Myocyte (in vitro differentiated cells): Measurements from ENCODE around the gene ARHGEF5. TPM values are rescaled to one million over a fixed set of nuclear protein-coding genes. Genes with fewer than 3 reads are reported as not detected.
"Not testable (repeated sequence)": the region's sequence is repeated elsewhere in the genome, so short reads cannot be mapped to it uniquely, and the experiment has no call there.

ENCODE experiments used
- DNase-seq: peaks from one replicate; pipeline ENCODE4 v3.0.0-alpha.2; 2012; ENCODE audit warnings: low read depth
- polyA plus RNA-seq: library from polyadenylated mRNA; unstranded; fragments of >200 nt; gene quantifications from one replicate; pipeline ENCODE4 v1.2.1, GENCODE V29; 2012; ENCODE audit warnings: missing spikeins
- total RNA-seq: library from RNA; depleted of rRNA; stranded (reverse); fragments of >200 nt; gene quantifications from 2 replicates; pipeline ENCODE4 v1.2.3, GENCODE V29; 2014

Gene ARHGEF5
- 0.70 and 0.78 TPM in 2 replicates for total RNA-seq
- 2.4 TPM for polyA plus RNA-seq

DNA sequence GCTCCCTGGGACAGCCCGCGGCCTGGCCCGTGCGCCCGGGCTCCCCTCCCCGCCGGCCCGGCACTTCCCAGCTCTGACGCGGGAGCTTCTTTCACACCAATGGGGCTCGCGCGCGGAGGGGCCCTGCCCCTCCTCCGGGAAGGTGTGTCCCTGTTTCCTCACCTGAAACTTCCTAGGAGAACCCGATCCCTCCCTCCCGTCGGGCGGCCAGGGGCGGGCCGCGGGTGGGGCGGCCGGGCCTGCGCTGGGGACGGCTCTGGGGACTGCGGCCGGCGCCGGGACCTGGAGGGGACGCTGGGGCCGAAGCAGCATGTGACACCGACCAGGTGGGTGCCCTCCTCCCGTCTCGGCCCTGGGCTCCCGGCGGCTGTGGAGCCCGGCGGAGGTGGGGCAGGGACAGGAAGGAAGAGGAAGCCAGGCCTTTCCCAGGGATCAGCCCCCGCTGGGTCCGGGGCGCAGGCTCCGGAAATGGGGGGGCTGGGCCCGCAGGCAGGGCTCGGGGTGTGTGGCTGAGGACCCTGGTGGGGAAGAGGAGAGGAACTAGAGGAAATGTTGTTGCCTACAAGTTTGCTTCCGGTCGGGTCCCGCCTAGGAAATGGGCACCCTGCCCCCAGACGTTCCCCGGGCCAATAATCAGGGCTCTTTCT is at the start of gene ARHGEF5:
Gene ARHGEF5, plus strand, starts transcription at position 227 of the 647 bp plus-strand sequence. CDS start 7,268 bp downstream, outside the sequence.
- not testable (repeated sequence) for DNase-seq

DNA sequence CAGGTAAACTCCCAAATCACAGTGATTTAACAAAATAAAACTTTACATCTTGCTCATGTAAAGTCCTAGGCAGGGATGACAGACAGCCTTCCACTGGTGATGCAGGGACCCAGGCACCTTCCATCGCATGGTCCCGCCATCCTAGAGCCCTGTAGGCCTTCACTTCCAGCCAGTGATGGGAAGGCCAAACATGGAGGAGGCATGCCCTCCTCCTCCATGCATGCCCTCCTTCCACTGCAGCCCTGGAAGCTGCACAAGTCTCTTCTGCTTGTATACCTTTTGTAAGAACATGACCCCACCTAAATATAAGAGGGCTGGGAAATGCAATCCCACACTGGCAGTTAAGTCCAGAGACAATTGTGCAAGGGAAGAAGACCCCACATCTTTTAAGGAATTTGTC is 45.5 kb upstream of the ARHGEF5 start:
- DNase-seq = not testable (repeated sequence)

DNA sequence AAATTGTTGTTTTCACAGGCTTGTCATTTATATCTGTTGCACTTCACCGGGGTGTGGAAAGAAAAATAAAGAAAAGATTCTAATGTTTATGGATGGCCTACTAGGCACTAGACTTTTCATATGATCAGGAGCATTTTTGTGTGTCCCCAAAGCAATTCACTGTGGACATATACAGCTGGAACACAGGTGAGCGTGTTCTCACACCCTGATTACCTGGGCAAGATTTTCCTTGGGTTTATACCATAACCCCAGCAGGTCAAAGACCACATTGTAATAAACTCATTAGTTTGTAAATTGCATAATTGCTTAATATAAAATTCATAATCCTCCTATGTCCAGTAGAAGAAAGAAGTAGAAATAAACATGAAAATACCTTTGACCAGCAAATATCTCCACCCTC is 44.0 kb upstream of the ARHGEF5 start:
- DNase-seq = not testable (repeated sequence)

DNA sequence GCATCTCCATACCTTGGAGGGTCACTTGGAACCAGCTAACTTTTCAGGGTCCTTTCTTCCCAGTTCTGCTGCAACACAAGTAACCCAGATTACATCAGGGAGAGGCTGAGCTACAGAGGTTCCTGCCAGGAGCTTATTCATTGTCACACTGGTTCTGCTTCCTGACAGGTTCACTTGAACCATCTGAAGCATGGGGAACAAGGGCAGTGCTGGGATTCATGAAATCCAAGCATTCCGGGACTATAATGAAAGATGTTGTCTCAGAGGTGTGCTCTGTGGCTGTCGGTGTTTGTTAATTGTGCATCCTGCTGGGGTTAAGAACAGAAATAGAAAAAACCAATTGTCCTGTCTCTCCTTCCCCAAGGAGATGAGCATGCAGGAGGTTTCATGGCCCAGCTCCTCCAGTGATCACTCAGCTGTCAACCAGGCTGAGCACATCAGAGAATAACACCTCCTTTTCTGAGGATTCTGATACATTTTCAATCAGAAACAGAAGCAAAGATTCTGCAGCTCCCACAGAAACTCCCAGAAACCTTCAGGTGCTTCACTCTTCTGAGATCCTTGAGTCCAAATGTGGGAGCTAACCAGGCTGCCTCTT is 43.2 kb upstream of the ARHGEF5 start, which contains the start of gene OR2A1:
Gene OR2A1, plus strand, starts transcription at position 548 of the 598 bp plus-strand sequence. CDS start 5,706 bp downstream, outside the sequence.
- not testable (repeated sequence) for DNase-seq

DNA sequence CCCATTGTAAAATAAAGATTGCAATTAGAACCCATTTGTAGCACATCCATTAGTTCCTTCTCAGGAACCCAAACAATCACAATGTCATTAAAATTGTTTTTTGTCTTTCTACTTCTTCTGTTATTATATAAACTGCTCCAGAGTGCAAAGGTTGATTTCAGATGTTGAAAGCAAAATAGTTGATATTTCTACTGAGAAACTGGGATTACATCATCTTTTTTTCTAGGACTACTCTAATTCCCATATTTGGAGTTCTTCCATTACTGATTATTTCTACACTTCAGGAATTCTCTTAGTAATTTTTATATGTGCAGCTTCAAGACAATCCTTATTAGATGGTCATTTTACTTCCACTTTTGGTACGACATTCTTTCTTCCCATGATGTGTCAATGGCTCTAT is 37.7 kb upstream of the ARHGEF5 start:
- DNase-seq = not testable (repeated sequence)

DNA sequence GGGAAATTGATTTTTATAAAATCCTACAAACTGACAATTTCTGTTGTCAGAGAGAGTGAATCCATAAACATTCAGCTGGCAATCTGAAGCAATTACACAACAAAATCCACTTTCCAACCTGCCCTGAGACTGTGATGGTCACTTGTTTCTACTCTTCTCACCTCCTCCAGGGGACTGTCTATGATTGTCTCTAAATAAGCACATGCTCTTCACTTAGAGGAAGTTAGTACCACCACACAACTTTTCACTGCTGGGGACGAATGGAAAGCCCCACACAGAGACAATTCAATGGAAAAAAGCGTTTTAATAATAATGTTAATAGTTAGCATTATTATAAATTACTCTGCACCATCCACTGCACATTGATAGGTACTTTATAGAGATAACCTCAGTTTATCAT is 35.7 kb upstream of the ARHGEF5 start:
- not testable (repeated sequence) for DNase-seq

DNA sequence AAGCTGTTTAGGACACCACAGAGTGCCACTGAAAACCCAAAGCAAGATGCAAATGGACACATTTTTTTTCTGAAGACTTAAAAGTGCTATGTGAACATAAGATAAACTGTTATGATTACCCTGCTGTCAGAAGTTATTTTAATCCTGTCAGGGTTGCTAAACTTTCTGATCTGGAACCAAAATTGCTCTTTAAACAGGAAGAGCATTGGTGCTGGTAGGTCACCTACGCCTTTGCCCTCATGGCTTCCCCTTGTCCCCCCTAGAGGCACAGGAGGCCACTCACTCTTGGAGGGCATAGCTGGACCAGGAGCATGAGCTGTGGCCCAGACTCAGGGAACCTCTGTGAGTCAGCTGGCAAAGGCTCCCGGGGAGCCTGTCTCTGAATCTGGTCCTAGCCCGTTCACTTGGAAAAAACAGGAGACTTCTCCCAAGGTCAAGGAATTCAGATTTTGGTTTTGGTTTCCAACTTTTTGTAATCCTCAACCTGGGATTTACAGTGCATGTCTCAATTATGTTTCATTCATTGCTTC is 33.5 kb upstream of the ARHGEF5 start:
- not testable (repeated sequence) for DNase-seq

DNA sequence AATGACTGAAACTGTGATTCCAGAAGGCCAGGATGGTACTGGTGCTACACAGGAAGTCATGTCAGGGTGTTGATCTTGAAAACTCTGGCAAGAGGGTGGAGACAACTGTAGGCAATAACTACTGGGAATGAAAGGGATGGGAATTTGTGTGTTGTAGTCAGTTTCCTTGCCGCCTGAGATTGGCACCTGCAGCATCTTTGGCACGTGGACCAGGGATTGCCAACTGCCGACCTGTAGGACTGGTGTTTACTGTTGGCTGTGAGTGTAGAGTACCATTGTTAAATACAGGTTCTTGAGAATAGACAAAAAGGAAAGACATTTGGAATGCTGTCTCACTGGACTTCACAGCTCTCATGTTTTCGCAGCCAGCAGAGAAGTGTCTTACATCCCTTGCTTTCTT is 31.8 kb upstream of the ARHGEF5 start:
- not testable (repeated sequence) for DNase-seq

DNA sequence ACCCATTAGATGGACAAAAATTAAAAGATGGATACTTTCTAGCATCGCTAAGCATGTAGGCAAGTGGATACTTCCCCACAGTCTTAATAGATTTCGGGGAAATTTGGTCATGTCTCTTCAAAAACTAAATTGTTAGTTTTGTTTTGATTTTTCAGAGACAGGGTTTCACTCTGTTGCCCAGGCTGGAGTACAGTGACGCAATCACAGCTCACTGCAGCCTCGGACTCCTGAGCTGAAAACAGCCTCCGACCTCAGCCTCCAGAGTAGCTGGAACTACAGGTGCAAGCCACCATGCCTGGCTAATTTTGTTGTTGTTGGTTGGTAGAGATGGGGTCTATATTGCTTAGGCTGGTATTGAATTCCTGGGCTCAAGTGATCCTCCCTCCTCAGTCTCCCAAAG is 29.3 kb upstream of the ARHGEF5 start:
- DNase-seq = not testable (repeated sequence)

DNA sequence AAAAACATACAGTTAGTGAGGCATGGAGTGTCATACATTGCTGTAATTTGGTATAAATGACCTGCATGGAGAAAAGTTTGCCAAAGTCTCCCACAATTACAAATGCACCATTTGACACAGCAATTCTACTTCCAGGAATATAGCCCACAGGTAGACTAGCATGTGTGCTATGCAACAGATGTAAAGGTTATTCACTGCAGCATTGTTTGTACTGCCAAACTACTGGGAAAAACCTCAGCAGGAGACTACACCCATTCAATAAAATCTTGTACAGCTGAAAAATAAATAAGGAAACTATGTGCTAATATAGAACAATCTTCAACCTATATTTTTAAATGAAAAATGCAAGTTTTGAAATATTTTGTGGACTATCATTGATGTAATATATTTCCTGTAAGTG is 25.2 kb upstream of the ARHGEF5 start:
- DNase-seq = not testable (repeated sequence)

DNA sequence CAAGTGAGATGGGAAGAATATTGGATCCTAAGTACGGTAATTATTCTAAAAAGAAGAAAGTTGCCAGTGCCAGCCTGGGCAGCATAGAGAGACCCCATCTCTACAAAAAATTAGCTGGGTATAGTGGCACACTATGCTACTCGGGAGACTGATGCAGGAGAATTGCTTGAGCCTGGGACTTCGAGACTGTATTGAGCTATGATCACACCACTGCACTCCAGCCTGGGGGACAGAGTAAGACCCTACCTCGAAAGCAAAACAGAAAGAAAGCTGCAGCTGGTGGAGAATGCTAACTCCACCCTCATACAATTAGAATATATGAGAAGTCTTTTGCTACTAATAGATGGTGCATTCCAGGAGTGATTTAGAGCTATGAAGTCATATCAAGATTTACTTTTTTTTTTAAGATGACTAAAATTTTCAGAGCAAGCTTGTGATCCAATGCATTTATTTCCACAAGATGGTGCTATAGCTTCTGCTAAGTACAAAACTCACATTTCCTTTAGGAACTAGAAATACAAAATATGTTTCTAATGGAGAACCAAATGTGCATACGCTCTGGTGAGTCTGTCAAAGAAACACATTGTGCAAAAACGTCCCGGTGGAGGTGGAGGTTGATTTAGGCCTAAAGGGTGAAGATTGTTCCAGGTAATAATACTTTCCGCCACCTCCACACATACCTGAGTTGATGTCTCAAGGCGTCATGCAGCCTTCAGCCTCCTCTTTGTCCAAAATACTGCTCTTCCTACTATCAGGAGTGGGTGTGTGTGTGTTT is 23.8 kb upstream of the ARHGEF5 start:
- not testable (repeated sequence) for DNase-seq

DNA sequence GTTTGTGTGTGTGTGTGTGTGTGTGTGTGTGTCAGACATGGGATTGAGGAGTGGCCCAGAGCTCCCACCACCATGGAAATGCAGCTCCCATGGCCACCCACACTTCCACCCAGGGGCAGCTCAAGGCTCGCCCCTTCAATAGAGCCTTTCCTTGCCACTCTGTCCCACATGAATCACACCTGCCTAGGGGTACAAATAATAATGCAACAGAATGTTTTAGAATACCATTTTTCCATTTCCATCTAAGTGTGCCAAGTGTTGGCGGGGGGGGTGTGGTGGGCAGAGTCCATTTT is 23.3 kb upstream of the ARHGEF5 start:
- DNase-seq = not testable (repeated sequence)

DNA sequence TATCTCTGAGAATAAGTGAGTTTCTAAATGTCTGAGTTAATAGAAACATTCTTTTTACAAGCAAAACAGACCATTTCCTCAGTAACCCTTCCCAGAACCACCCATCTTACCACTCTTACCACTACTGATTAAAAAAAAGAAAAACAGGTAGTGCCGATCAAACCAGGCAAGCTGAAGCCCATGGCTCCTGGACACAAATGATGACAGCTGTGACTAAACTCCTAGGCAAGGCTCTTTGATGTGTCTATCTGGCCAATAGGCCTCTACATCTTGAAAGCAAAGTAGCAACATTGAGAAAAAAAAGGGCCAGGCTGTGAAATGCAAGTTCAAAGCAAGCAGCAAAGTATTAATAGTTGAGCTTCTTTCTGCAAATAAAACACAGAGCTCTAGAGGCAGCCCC is 6.6 kb upstream of the ARHGEF5 start:
- not testable (repeated sequence) for DNase-seq

DNA sequence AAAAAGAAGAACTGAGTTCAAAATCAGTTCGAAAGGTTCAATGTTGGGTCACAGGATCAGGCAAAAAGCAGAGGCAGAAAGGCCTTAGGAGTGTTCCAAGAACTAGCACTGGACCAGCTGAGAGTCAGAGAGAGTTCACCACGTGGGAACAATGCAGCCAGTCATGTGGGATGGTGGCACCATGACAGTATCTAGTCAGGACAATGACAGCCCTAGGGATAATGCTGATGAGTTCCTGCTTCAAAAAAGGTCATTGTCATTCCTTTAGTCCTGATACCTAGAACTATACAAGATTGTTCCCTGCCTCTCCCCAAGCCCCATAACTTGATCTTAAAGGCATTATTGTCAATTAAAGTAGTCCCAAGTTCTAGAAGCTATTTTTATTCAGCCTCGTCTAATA is 3.5 kb upstream of the ARHGEF5 start:
- not testable (repeated sequence) for DNase-seq

DNA sequence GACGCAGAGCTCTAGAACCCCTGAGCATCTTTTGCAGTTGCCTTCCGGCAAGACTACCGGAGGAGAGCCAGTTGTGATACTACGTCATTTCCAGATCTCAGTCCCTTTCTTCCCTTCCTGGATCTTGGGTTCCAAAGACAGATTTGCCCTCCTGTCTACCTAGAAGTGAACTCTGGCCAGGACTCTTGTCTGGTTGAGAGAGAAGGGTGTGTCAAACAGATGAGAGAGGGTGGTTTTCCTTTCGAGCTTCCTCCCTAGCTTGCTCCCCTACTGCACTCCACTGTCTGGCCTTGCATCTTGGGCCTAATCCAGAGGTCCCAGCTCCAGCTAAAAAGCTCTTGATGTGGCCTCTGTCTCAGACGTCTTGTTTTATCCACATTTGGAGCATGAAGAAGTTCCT is 983 bp downstream of the ARHGEF5 start:
- DNase-seq = not testable (repeated sequence)

DNA sequence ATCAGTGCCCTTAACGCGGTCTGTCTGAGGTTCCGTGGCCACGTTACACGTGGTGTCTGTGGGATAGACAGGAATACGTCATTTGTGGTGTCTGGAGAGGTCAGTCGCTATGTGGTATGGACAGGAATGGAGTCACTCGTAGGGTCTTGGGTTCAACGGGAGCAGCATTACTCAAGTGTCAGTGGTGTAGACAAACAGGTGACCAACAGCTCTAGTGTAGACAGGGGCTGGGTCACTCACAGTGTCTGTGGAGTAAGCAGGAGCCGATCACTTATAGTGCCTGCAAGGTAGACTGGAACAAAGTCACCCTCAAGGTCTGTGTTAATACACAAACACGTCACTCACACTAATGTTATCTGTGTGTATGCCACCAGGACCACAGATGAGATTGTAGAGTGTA is 1.7 kb downstream of the ARHGEF5 start:
- not testable (repeated sequence) for DNase-seq

DNA sequence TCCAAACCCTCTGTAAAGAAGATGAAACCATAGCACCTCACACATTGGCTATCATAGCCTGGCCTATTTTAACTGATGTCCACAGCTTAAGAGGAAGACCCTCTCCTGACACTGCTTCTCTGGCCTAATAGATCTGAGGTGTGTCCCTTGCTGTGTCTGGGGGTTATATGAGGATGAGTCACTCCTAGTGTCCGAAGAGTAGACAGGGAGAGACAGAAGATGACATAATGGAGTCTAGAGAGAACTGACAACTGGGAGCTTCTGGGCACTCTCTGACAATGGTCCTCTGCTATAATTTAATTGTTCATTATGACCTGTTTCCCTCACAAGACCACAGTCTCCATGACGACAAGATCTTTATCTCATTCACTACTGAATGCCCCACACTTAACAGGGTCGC is 6.9 kb downstream of the ARHGEF5 start:
- not testable (repeated sequence) for DNase-seq

DNA sequence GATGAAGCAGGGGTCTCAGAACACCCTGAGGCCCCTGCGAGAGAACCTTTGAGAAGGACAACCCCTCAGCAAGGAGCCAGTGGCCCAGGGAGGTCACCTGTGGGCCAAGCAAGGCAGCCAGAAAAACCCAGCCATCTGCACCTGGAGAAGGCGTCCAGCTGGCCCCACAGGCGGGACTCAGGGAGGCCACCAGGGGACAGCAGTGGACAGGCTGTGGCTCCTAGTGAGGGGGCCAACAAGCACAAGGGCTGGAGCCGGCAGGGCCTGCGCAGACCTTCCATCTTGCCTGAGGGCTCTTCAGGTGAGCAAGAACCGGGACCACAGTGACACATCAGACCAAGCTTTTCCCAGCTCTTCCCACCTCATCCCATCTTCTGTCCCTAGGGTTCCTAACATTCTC is 10.3 kb downstream of the ARHGEF5 start:
- DNase-seq = not testable (repeated sequence)

DNA sequence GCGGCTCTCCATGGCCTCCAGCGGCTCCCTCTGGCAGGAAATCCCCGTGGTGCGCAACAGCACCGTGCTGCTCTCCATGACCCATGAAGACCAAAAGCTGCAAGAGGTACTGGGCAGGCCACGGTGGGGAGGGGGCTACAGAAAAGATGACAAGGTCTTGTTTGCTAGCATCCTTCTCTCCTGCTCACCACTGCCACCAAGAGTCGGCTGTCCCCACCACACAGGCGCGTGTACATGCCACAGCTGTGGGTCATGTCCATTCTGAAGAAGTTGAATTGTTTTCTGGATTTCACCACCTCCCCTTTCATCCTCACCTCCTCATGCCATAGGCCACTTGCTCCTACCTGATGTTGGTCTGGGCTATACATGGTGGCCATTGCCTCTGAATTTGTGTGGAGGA is 12.0 kb downstream of the ARHGEF5 start:
- DNase-seq = not testable (repeated sequence)

DNA sequence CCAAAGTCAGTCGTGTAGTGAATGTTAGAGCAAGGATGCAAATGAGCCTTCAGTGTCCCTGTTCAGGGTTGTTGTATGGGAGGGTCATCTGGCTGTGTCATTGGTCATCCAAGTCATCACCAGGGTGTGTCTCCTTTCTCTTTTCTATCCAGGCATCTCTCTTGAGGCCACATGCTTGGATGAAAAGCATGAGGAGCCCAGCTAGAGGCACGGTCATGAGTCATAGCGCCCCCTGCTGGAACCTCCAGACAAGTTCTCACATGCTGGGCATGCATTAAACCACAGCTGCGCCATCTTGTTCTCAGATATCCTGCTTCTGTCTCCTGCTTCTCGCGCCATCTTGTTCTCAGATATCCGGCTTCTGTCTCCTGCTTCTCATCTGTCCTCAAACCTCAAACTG is 14.0 kb downstream of the ARHGEF5 start:
- not testable (repeated sequence) for DNase-seq

DNA sequence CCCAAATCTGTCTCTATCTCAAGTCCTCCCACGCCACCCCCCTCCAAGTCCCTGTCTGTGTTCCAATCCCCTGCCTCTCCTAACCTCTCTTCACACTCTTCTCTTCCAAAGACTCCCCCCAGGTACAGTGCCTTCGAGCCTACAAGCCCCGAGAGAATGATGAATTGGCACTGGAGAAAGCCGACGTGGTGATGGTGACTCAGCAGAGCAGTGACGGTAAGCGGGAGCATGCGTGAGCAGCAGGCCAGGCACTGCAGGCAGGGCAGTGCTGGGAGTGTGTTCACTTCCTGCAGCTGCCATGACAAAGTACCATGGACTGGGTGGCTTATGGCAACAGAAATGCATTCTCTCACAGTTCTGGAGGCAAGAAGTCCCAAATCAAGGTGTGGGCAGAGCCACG is 23.4 kb downstream of the ARHGEF5 start:
- DNase-seq = no peak
